ENCODE data around the gene INPP5D.
A peak's percentile ranks its signal among the peaks of the same experiment; 100 is the strongest.

INPP5D gene

GRCh38 chr2:233130481-233131020, 70.4 kb downstream of the INPP5D start:
- DNase-seq (ENCODE audit: low spot score) = no peak
- CTCF ChIA-PET = no interaction called here

DNA sequence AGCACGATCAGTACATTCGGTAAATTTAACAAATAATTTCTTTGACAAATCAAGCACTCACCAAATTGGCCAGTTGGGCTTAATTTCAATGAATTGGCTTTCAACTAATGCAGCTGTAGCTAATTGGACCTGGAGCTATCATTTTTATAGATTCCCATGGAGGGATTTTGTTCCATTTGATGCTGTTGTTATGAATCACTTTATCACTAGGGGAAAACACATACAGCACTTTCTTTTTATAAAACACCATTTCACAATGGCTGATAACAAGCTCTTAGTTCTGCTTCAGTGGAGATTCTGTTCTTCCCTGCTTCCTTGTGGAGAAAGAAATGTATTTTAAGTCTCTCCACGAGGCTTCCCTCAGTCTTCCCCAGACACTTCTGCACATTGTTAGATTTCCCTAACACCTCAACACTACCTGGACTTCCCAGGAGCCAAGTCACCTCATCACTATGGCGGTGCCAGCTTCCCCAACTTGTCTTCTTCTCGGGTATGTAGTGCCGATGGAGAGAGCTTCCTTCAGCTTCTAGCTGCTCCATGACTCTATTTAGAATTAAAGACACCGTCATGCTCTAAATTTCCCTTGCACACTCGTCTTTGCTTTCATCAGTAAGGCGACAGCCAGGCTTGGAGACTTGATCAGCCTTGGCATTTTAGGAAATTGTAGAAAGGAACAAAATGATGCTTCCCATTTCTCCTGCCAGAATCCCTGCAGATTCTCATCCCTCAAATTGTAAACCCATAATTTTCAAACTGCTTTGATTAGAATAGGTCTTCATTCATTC, 72.0 kb downstream of the INPP5D start:
- no peak overlapping the region for H3K27ac ChIP-seq
- POLR2A ChIA-PET (ENCODE audit: low non-redundant PET) = interaction anchor here (0.7 kb wide), 1 partner anchor 26 kb away, joined by 3 read pairs; no protein-coding TSS in a partner anchor
- CTCF ChIA-PET = interaction anchor here (0.7 kb wide), 1 partner anchor 119 kb away, joined by 3 read pairs; the partner anchor contains the start of gene ATG16L1
- DNase-seq (ENCODE audit: low spot score) = no peak
- TF ChIP-seq CTCF (conservative IDR thresholded peaks at IDR 0.05; ENCODE audit: low read depth) = no peak

More at GRCh38 chr2:233130481-233131020, 70.4 kb downstream of the INPP5D start:
- POLR2A ChIA-PET (ENCODE audit: low non-redundant PET) = no interaction called here
- H3K27ac ChIP-seq = no peak overlapping the region
- no peak for TF ChIP-seq CTCF (conservative IDR thresholded peaks at IDR 0.05; ENCODE audit: low read depth)

DNA sequence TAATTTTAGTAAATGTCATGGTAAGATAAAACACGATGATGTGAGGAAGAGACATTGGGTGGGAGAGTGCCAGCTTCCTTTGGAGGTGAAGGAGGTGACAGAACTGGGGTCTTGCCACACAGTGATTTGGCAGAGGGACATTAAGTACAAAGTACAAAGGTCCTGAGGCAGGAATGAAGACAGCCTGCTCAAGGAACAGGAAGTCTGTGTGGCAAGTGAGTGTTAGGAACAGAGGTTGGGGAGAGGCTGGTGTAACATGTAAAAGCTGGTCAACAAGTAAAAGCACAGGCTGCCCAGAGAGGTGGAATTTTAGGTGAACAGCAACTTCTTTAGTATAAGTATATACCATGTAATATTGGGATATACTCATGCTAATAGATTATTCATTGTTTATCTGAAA, 73.1 kb downstream of the INPP5D start:
- DNase-seq (ENCODE audit: low spot score) = no peak
- POLR2A ChIA-PET (ENCODE audit: low non-redundant PET) = no interaction called here
- TF ChIP-seq CTCF (conservative IDR thresholded peaks at IDR 0.05; ENCODE audit: low read depth) = no peak
- CTCF ChIA-PET = no interaction called here
- no peak overlapping the region for H3K27ac ChIP-seq

DNA sequence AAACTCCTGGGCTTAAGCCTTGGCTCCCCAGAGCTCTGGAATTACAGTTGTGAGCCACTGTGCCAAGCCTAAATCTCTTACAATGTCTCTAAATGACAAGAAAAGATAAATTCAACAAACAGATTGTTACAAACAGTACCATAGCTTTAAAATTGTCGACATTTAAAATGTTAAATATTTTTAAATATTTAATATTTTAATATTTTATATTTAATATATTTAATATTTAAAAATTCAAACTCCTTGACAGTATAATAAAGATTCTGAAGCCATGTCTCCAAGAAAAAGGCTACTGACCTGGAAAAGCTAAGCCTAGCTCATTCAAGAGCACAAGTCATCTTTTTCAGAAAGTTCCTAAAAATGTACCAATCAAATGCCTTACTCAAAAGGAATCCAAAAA, 75.3 kb downstream of the INPP5D start:
- no peak overlapping the region for H3K27ac ChIP-seq
- ChIA-PET CTCF (no interaction called here), POLR2A (ENCODE audit: low non-redundant PET) (no interaction called here)
- no peak for DNase-seq (ENCODE audit: low spot score)
- TF ChIP-seq CTCF (conservative IDR thresholded peaks at IDR 0.05; ENCODE audit: low read depth) = no peak

- no peak for TF ChIP-seq CTCF (conservative IDR thresholded peaks at IDR 0.05; ENCODE audit: low read depth)
- no peak overlapping the region for H3K27ac ChIP-seq
- no peak for DNase-seq (ENCODE audit: low spot score)
- ChIA-PET CTCF (interaction anchor here (0.8 kb wide), 1 partner anchor 134 kb away, joined by 3 read pairs; no protein-coding TSS in a partner anchor), POLR2A (ENCODE audit: low non-redundant PET) (no interaction called here)
These were observed 76.9 kb downstream of the INPP5D start for GRCh38 chr2:233137040-233137439.

DNA sequence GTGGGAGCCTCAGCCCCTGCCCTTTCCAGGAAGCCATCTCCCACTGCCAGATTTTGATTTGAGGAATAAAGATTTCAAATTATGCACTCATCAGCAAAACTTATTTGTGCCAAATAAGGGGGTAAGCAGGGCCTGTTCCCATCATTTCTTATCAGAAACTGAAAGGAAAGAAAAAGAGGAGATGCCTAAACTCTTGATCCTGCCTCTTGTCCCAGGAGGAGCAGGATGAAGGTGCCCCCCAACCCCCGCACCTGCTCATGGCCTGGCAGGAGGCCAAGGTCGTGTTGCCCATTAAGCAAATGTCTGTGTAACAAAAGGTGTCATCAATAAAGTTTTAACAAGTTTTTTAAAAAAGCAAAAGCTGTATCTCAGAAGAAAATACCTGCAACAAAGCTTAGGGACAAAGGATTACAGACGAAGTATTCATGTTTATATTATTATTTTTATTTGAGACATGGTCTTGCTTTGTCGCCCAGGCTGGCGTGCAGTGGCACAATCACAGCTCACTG, 80.0 kb downstream of the INPP5D start:
- peak overlapping the region; percentile 68 for H3K27ac ChIP-seq
- no peak for DNase-seq (ENCODE audit: low spot score)
- ChIA-PET CTCF (no interaction called here), POLR2A (ENCODE audit: low non-redundant PET) (no interaction called here)
- TF ChIP-seq CTCF (conservative IDR thresholded peaks at IDR 0.05; ENCODE audit: low read depth) = no peak
